Right lobe of liver (tissue), 4 donors: Measurements from ENCODE around the gene INPP4A.

Experiments used
- POLR2A ChIP-seq: fragments of 450-650 bp; IDR thresholded peaks from one replicate; pipeline ENCODE4 v1.6.1; 2017; ENCODE audit warnings: antibody characterized with exemption, mild to moderate bottlenecking
- TF ChIP-seq, protein P1 (sequence below), 4 donors: fragments of 200-600 bp in 3 of 4; fragments of 450-650 bp in 1 of 4; IDR thresholded peaks; one replicate each; pipeline versions ENCODE4 v1.5.1 to v1.8.0; 2016 to 2022; ENCODE audit warnings: antibody characterized with exemption in 4 of 4, mild to moderate bottlenecking in 2 of 4
- donor health status: DM: no; HTN: no; CAD: no.
- donor health status: DM: no; HTN: no; CAD: no.
- donor health status: DM: no; HTN: yes; CAD: no.

GRCh38 chr2:98607741-98608115 lies 163.1 kb downstream of the INPP4A start:
- TF ChIP-seq, protein P1, sequence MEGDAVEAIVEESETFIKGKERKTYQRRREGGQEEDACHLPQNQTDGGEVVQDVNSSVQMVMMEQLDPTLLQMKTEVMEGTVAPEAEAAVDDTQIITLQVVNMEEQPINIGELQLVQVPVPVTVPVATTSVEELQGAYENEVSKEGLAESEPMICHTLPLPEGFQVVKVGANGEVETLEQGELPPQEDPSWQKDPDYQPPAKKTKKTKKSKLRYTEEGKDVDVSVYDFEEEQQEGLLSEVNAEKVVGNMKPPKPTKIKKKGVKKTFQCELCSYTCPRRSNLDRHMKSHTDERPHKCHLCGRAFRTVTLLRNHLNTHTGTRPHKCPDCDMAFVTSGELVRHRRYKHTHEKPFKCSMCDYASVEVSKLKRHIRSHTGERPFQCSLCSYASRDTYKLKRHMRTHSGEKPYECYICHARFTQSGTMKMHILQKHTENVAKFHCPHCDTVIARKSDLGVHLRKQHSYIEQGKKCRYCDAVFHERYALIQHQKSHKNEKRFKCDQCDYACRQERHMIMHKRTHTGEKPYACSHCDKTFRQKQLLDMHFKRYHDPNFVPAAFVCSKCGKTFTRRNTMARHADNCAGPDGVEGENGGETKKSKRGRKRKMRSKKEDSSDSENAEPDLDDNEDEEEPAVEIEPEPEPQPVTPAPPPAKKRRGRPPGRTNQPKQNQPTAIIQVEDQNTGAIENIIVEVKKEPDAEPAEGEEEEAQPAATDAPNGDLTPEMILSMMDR (IDR thresholded peaks at IDR 0.05) = no peak
- no peak for TF ChIP-seq POLR2A
